ENCODE results near the gene SV2C.

The SV2C gene

GRCh38 chr5:76402251-76402885, 319.2 kb downstream of the SV2C start:
- DNase-seq (ENCODE audit: low read depth in 1 of 2, low spot score in 1 of 2) = peak; percentile 39 to 71

GRCh38 chr5:76402886-76403765, 319.9 kb downstream of the SV2C start, which contains the start of gene IQGAP2:
IQGAP2 (plus strand) TSS chr5:76403285; CDS start chr5:76403546, 261 bp downstream.
- DNase-seq (ENCODE audit: low read depth in 1 of 2, low spot score in 1 of 2) = peak; percentile 46 to 75

Data from activated T-helper 1 cell treated with anti-CD3 and anti-CD28 coated beads, Interleukin-2, amount 50 U/mL, for 16 hours (primary cell).